HG03159 (cell line): Measurements from ENCODE around the gene STOX2.

ENCODE experiments used
- ATAC-seq: cut with Tn5 transposase; IDR thresholded peaks from one replicate; pipeline ENCODE4 v1.9.1; 2021; ENCODE audit warnings: mild to moderate bottlenecking, moderate library complexity; ENCODE audit not compliant: unreplicated experiment

Gene STOX2

GRCh38 chr4:183905081-183905592 lies at the start of gene STOX2:
Gene STOX2 (plus strand): TSS chr4:183905307. CDS start chr4:183906791, 1,484 bp downstream.
- ATAC-seq = no peak

- ATAC-seq = no peak
These were observed 49.5 kb upstream of the STOX2 start for GRCh38 chr4:183855323-183856190.

- ATAC-seq = no peak
These were observed 48.1 kb upstream of the STOX2 start for GRCh38 chr4:183857040-183857439.

- ATAC-seq = no peak
These were observed 47.0 kb upstream of the STOX2 start for GRCh38 chr4:183858011-183858615.

- no peak for ATAC-seq
These were observed 45.0 kb upstream of the STOX2 start for GRCh38 chr4:183860119-183860518.

GRCh38 chr4:183860731-183861130 lies 44.4 kb upstream of the STOX2 start:
- ATAC-seq = no peak

GRCh38 chr4:183861426-183861825 lies 43.7 kb upstream of the STOX2 start:
- no peak for ATAC-seq

GRCh38 chr4:183863155-183863825 lies 41.8 kb upstream of the STOX2 start:
- ATAC-seq = no peak

- no peak for ATAC-seq
These were observed 37.9 kb upstream of the STOX2 start for GRCh38 chr4:183867247-183867646.

GRCh38 chr4:183870997-183871396 lies 34.1 kb upstream of the STOX2 start:
- ATAC-seq = no peak

GRCh38 chr4:183871581-183871980 lies 33.5 kb upstream of the STOX2 start:
- no peak for ATAC-seq

GRCh38 chr4:183872531-183872930 lies 32.6 kb upstream of the STOX2 start:
- ATAC-seq = no peak

GRCh38 chr4:183873409-183874185 lies 31.5 kb upstream of the STOX2 start:
- no peak for ATAC-seq

- no peak for ATAC-seq
These were observed 29.8 kb upstream of the STOX2 start for GRCh38 chr4:183875251-183875825.

- no peak for ATAC-seq
These were observed 28.7 kb upstream of the STOX2 start for GRCh38 chr4:183876268-183876934.

- ATAC-seq = no peak
These were observed 26.7 kb upstream of the STOX2 start for GRCh38 chr4:183878251-183878970.

GRCh38 chr4:183885205-183885720 lies 19.8 kb upstream of the STOX2 start:
- ATAC-seq = no peak

GRCh38 chr4:183887351-183887750 lies 17.8 kb upstream of the STOX2 start:
- no peak for ATAC-seq

- no peak for ATAC-seq
These were observed 16.5 kb upstream of the STOX2 start for GRCh38 chr4:183888564-183888963.
